GM23338 (cell line): ENCODE results near the gene PCNX3. TPM values are rescaled to one million over a fixed set of nuclear protein-coding genes. Genes with fewer than 3 reads are reported as not detected.

Experiments
- ATAC-seq: fragments of 200-7000 bp; cut with Tn5 transposase; 3 replicates; pipeline ENCODE4 v1.9.1; 2020
- DNase-seq: peaks from one replicate; pipeline ENCODE4 v3.0.0-alpha.2; 2015; ENCODE audit warnings: low spot score
- H2AFZ ChIP-seq: fragments of 200-600 bp; sonication (generic); 2 replicates; pipeline ENCODE4 v1.8.0; 2016; ENCODE audit warnings: antibody characterized with exemption, mild to moderate bottlenecking, moderate library complexity
- H3F3A ChIP-seq: fragments of 200-600 bp; sonication (generic); replicated peaks from 2 replicates; pipeline ENCODE4 v1.8.0; 2017; ENCODE audit warnings: antibody characterized with exemption, mixed run types, low read depth
- H3K27ac ChIP-seq: fragments of 200-600 bp; sonication (generic); 2 replicates; pipeline ENCODE4 v1.6.1; 2016; ENCODE audit warnings: low read depth
- H3K27me3 ChIP-seq: fragments of 200-600 bp; sonication (generic); 2 replicates; pipeline ENCODE4 v1.8.0; 2016; ENCODE audit warnings: mild to moderate bottlenecking, mixed run types, moderate library complexity; ENCODE audit not compliant: insufficient read depth
- H3K36me3 ChIP-seq: fragments of 200-600 bp; sonication (generic); 2 replicates; pipeline ENCODE4 v1.8.0; 2016; ENCODE audit warnings: mild to moderate bottlenecking; ENCODE audit not compliant: insufficient read depth
- H3K4me1 ChIP-seq: fragments of 200-600 bp; sonication (generic); 2 replicates; pipeline ENCODE4 v1.8.0; 2016; ENCODE audit warnings: mild to moderate bottlenecking, moderate library complexity; ENCODE audit not compliant: insufficient read depth
- H3K4me2 ChIP-seq: fragments of 200-600 bp; sonication (generic); 2 replicates; pipeline ENCODE4 v1.7.1; 2017; ENCODE audit warnings: mixed run types
- H3K4me3 ChIP-seq: fragments of 200-600 bp; sonication (generic); 2 replicates; pipeline ENCODE4 v1.6.1; 2016; ENCODE audit warnings: mixed run types
- H3K79me2 ChIP-seq: fragments of 200-600 bp; sonication (generic); replicated peaks from 2 replicates; pipeline ENCODE4 v1.8.0; 2017; ENCODE audit warnings: mild to moderate bottlenecking; ENCODE audit not compliant: insufficient read depth
- H3K9me2 ChIP-seq: fragments of 200-600 bp; sonication (generic); 2 replicates; pipeline ENCODE4 v1.8.0; 2017; ENCODE audit not compliant: insufficient read depth
- H4K20me1 ChIP-seq: fragments of 200-600 bp; sonication (generic); replicated peaks from 2 replicates; pipeline ENCODE4 v1.8.0; 2017; ENCODE audit warnings: mild to moderate bottlenecking; ENCODE audit not compliant: insufficient read depth
- H3K27ac Mint-ChIP-seq: 2 replicates; pipeline ENCODE4 v1.8.0; 2020; ENCODE audit warnings: inconsistent platforms, mild to moderate bottlenecking, moderate library complexity, mixed read lengths
- H3K27me3 Mint-ChIP-seq: 3 replicates; pipeline ENCODE4 v1.8.0; 2022; ENCODE audit warnings: low read depth, mild to moderate bottlenecking, moderate library complexity, mixed read lengths, inconsistent platforms; ENCODE audit not compliant: insufficient read depth, poor library complexity
- H3K36me3 Mint-ChIP-seq: 3 replicates; pipeline ENCODE4 v1.8.0; 2021; ENCODE audit warnings: low read depth, mild to moderate bottlenecking, inconsistent platforms, moderate library complexity, mixed read lengths
- H3K4me1 Mint-ChIP-seq: 3 replicates; pipeline ENCODE4 v1.8.0; 2020; ENCODE audit warnings: mild to moderate bottlenecking, inconsistent platforms, mixed read lengths
- H3K4me3 Mint-ChIP-seq: 3 replicates; pipeline ENCODE4 v1.8.0; 2021; ENCODE audit warnings: moderate library complexity, mild to moderate bottlenecking, inconsistent platforms, mixed read lengths
- H3K9me3 Mint-ChIP-seq: 3 replicates; pipeline ENCODE4 v1.8.0; 2020; ENCODE audit warnings: moderate library complexity, mild to moderate bottlenecking, inconsistent platforms, mixed read lengths
- EZH2phosphoT487 ChIP-seq: fragments of 200-600 bp; sonication (generic); IDR thresholded peaks from one replicate; pipeline ENCODE4 v1.8.1; 2018; ENCODE audit warnings: antibody characterized with exemption; ENCODE audit not compliant: unreplicated experiment
- NANOG ChIP-seq: IDR thresholded peaks from 2 replicates; pipeline ENCODE4 v1.6.1; 2016; ENCODE audit warnings: antibody characterized with exemption, borderline replicate concordance
- ZNF114 ChIP-seq: fragments of 250-450 bp; sonication (Bioruptor Pico); IDR thresholded peaks from 2 replicates; pipeline ENCODE4 v1.5.0; 2020; ENCODE audit warnings: mild to moderate bottlenecking, moderate library complexity
- ZNF331 ChIP-seq: fragments of 250-450 bp; sonication (Bioruptor Pico); IDR thresholded peaks from 2 replicates; pipeline ENCODE4 v1.5.0; 2020; ENCODE audit warnings: low read depth, mild to moderate bottlenecking, moderate library complexity
- polyA plus RNA-seq: library from polyadenylated mRNA; unstranded; fragments of >200 nt; fragmentation: Nextera tagmentation; extraction: Ambion mirVana; gene quantifications from 2 replicates; pipeline ENCODE4 v1.2.1, GENCODE V29; 2016
- total RNA-seq: library from RNA; depleted of rRNA; stranded (reverse); fragments of >200 nt; shearing (Covaris generic); gene quantifications from 2 replicates; pipeline ENCODE4 v1.2.3, GENCODE V29; 2014
- TF ChIP-seq, protein P1 (sequence below): IDR thresholded peaks from 2 replicates; pipeline ENCODE4 v1.6.1; 2016; ENCODE audit warnings: antibody characterized with exemption
- TF ChIP-seq, protein P2 (sequence below): fragments of 250-450 bp; sonication (Bioruptor Pico); IDR thresholded peaks from 2 replicates; pipeline ENCODE4 v1.5.0; 2020; ENCODE audit warnings: mild to moderate bottlenecking, moderate library complexity

The PCNX3 gene
- total and polyA plus RNA-seq, 2 experiments from 2014 or later, result 8.7 to 52.2 TPM

DNA sequence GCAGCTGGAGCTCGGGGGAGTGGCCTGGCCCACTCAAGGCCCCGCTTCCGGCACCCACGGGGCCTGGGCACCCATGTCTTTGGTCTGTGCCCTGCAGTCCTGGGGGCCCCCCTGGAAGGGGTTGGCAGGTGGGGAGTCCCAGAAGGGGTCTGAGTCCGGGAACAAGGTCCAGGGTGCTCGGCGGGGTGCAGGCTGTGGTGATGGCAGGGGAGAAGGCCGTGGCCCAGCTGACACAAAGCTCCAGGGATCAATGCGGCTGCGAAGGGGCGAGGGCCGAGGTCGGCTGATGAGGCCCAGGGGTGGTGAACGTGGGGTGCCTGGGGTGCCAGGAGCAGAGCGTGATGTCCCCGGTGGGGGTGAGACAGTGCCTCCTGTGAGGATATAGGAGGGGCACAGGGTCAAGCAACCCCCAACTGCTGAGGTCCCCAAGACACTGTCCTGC lies 17.3 kb upstream of the PCNX3 start:
- ATAC-seq, result no peak

More for the DNA sequence above, 17.3 kb upstream of the PCNX3 start:
- Histone ChIP-seq H3K9me2 (no peaks in the 10 kb centered on the region), H3K36me3 (no peaks in the 10 kb centered on the region; the same call in 1 of the 2 replicates), H3K27ac (no peak overlapping the region), H3F3A (0 out of 2 replicates have a peak, but pooled peaks cover 7% of the 10 kb centered on the region), H3K79me2 (no peaks in the 10 kb centered on the region), H4K20me1 (no peaks in the 10 kb centered on the region; the same call in 1 of the 2 replicates), H3K4me1 (peaks cover under 1% of the 10 kb centered on the region; the same call in 1 of the 2 replicates), H3K4me2 (no peak overlapping the region), H3K27me3 (peaks cover 13% of the 10 kb centered on the region), H3K4me3 (no peak overlapping the region), H2AFZ (no peak overlapping the region)
- H3K9me3 Mint-ChIP-seq, result no peaks in the 10 kb centered on the region; the same call in 2 of the 3 replicates
- no peak overlapping the region for H3K4me3 Mint-ChIP-seq
- no peak for DNase-seq
- TF ChIP-seq, protein P1, sequence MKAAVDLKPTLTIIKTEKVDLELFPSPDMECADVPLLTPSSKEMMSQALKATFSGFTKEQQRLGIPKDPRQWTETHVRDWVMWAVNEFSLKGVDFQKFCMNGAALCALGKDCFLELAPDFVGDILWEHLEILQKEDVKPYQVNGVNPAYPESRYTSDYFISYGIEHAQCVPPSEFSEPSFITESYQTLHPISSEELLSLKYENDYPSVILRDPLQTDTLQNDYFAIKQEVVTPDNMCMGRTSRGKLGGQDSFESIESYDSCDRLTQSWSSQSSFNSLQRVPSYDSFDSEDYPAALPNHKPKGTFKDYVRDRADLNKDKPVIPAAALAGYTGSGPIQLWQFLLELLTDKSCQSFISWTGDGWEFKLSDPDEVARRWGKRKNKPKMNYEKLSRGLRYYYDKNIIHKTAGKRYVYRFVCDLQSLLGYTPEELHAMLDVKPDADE, result no peak
- TF ChIP-seq ZNF331 (CRISPR knock-in tag) (no peak), EZH2phosphoT487 (no peak), NANOG (no peak), ZNF114 (CRISPR knock-in tag) (no peak)
- TF ChIP-seq, protein P2, sequence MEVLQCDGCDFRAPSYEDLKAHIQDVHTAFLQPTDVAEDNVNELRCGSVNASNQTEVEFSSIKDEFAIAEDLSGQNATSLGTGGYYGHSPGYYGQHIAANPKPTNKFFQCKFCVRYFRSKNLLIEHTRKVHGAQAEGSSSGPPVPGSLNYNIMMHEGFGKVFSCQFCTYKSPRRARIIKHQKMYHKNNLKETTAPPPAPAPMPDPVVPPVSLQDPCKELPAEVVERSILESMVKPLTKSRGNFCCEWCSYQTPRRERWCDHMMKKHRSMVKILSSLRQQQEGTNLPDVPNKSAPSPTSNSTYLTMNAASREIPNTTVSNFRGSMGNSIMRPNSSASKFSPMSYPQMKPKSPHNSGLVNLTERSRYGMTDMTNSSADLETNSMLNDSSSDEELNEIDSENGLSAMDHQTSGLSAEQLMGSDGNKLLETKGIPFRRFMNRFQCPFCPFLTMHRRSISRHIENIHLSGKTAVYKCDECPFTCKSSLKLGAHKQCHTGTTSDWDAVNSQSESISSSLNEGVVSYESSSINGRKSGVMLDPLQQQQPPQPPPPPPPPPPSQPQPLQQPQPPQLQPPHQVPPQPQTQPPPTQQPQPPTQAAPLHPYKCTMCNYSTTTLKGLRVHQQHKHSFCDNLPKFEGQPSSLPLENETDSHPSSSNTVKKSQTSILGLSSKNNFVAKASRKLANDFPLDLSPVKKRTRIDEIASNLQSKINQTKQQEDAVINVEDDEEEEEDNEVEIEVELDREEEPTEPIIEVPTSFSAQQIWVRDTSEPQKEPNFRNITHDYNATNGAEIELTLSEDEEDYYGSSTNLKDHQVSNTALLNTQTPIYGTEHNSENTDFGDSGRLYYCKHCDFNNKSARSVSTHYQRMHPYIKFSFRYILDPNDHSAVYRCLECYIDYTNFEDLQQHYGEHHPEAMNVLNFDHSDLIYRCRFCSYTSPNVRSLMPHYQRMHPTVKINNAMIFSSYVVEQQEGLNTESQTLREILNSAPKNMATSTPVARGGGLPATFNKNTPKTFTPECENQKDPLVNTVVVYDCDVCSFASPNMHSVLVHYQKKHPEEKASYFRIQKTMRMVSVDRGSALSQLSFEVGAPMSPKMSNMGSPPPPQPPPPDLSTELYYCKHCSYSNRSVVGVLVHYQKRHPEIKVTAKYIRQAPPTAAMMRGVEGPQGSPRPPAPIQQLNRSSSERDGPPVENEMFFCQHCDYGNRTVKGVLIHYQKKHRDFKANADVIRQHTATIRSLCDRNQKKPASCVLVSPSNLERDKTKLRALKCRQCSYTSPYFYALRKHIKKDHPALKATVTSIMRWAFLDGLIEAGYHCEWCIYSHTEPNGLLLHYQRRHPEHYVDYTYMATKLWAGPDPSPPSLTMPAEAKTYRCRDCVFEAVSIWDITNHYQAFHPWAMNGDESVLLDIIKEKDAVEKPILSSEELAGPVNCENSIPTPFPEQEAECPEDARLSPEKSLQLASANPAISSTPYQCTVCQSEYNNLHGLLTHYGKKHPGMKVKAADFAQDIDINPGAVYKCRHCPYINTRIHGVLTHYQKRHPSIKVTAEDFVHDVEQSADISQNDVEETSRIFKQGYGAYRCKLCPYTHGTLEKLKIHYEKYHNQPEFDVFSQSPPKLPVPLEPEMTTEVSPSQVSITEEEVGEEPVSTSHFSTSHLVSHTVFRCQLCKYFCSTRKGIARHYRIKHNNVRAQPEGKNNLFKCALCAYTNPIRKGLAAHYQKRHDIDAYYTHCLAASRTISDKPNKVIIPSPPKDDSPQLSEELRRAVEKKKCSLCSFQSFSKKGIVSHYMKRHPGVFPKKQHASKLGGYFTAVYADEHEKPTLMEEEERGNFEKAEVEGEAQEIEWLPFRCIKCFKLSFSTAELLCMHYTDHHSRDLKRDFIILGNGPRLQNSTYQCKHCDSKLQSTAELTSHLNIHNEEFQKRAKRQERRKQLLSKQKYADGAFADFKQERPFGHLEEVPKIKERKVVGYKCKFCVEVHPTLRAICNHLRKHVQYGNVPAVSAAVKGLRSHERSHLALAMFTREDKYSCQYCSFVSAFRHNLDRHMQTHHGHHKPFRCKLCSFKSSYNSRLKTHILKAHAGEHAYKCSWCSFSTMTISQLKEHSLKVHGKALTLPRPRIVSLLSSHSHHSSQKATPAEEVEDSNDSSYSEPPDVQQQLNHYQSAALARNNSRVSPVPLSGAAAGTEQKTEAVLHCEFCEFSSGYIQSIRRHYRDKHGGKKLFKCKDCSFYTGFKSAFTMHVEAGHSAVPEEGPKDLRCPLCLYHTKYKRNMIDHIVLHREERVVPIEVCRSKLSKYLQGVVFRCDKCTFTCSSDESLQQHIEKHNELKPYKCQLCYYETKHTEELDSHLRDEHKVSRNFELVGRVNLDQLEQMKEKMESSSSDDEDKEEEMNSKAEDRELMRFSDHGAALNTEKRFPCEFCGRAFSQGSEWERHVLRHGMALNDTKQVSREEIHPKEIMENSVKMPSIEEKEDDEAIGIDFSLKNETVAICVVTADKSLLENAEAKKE (CRISPR knock-in tag), result no peak
- H3K27me3 Mint-ChIP-seq, result peaks cover 15% of the 10 kb centered on the region
- peaks cover 1% of the 10 kb centered on the region; the same call in 2 of the 3 replicates for H3K4me1 Mint-ChIP-seq
- H3K27ac Mint-ChIP-seq, result no peak overlapping the region
- H3K36me3 Mint-ChIP-seq, result peaks cover 8% of the 10 kb centered on the region; the same call in 2 of the 3 replicates
